ENCODE measurements around the gene GMPR.
"Not testable (repeated sequence)": the region's sequence is repeated elsewhere in the genome, so short reads cannot be mapped to it uniquely, and the experiment has no call there.

GMPR gene

GRCh38 chr6:16226117-16227047, 12.0 kb upstream of the GMPR start:
- not testable (repeated sequence) for DNase-seq

DNA sequence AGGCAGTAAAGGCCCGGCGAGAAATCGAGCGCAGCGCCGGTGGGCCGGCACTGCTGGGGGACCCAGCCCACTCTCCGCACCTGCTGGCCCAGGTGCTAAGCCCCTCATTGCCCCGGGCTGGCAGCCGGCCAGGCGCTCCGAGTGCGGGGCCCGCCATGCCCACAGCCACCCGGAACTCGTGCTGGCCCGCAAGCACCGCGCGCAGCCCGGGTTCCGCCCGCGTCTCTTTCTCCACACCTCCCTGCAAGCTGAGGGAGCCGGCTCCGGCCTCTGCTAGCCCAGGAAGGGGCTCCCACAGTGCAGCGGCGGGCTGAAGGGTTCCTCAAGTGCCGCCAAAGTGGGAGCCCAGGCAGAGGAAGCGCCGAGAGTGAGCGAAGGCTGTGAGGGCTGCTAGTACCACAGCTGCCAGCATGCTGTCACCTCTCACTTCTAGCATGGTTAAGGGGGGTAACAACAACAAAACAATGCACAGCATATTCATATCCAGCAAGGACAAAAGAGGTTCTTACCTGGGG, 11.3 kb upstream of the GMPR start:
- no peak for DNase-seq

- DNase-seq, result no peak
Measured at GRCh38 chr6:16227605-16228004, 10.8 kb upstream of the GMPR start.

- no peak for DNase-seq
Measured at GRCh38 chr6:16228043-16228442, 10.3 kb upstream of the GMPR start.

GRCh38 chr6:16228709-16229665, 9.4 kb upstream of the GMPR start:
- no peak for DNase-seq

DNA sequence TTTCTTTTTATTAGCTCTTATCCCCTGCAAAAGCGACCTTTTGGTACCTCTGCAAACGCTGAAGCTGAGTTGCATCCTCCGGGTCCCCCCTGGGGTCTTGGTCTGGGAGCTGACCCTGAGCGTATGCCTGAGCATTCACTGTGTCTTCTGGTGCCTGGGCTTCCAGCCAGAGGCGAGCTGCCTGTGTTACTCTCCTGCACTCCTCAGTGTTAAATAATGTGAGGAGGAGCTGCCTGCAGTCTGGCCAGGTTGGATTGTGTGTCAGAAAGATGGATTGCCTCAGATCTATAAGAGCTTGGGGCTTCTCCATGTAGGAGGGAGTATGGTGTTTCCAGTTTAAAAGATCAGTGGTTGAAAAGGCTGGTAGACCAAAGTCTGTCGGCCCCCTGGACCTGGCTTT, 8.7 kb upstream of the GMPR start:
- DNase-seq, result no peak

DNA sequence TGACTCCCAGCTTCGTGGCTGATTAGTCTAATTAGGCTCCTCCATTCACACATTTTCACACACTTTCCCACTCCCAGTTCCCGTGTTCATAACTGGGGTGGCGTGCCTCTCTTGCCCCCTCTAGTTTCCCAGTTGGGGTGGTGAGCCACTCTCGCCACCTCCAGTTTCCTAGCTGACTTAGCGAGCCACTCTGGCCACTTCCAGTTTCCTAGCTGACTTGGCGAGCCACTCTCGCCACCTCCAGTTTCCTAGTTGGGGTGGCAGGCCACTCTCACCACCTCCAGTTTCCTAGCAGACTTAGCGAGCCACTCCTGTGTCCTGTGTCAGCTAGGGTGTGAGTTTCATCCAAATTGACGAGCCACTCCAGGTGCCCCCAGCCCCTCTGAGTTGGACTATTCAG, 7.4 kb upstream of the GMPR start:
- no peak for DNase-seq

DNA sequence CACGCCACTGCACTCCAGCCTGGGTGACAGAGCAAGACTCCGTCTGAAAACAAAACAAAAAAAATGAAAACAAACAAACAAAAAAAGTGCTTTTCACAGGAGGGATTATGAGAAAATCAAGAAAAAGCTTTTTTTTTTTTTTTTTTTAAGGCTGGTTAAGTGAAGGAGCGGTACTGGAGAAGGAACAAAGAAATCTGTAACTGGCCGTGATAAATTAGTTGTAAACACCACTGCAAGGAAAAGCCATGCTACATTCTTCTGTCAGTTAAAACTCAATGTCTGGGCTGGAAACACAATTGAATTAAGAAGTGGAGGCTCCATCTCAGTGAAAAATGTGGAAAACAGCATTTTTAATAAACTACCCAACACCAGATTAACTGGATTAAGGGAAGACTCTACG, 6.3 kb upstream of the GMPR start:
- DNase-seq, result no peak

- no peak for DNase-seq
Measured at GRCh38 chr6:16236009-16236501, 2.3 kb upstream of the GMPR start.

DNA sequence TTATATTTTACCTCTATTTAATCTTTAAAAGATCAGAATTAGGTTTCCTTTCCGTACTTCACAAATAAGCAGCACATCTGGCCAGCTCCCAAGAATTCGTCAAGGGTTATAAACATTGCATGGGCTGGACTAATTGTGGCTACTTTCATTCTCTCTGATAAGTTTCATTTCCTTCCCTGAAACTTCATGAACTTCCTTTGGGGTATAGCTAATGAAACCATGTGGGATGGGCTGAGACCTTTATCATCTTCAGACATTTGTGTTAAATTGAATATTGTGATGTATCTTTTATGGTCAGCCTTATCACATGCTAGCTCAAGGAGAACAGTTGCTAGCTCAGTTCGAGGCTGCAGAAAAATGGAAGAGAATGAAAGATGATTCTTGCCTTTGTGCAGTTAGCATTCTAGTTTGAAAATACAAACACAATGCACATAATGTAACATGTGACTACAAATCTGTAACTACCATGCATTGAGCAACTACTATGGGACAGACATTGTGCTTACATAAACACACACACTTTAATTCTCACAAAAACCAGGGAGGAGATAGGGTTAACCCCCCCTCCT, 1.7 kb upstream of the GMPR start:
- DNase-seq, result no peak

GRCh38 chr6:16237242-16237641, 1.1 kb upstream of the GMPR start:
- no peak for DNase-seq

DNA sequence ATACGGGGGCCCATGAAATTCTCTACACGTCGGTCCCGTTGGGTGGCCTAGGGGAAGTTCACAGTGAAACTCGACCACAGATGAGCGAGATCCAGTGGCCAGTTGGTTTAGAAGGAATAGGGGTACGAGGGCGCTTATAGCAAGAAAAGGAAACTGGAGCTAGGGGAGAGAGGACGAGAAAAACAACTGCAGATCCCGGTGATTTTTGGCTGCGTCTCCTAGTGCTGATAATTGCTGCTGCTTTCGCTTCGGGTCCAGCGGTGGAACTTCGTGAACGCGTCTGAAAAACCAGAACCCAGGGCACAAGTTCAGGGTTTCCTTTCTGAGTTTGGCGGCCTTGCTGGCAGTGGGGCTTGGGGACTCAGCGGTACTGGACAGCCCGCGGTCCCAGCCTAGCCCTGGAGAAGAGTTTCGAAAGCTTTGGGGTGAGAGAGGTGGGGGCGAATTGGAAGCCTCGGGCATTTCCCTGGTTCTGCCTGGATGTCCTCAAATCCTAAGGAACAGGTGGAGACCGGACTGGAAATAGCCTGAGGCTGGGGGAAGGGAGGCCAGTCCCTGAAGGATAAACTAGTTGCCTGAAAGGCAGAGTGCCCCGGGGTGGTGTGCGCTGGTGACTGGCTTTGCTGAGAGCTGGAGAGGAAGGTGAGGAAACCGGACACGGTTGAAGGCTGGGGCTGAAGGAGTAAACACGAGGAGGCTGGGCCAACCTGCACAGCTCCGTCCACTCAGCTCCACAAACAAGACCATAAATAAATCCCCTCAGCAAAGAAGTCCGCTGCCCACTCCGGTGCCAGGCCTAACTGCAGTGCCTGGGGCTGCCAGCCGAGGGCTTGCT, 793 bp downstream of the GMPR start:
- peak; percentile 42 for DNase-seq

GRCh38 chr6:16239798-16240123, 1.4 kb downstream of the GMPR start:
- no peak for DNase-seq

DNA sequence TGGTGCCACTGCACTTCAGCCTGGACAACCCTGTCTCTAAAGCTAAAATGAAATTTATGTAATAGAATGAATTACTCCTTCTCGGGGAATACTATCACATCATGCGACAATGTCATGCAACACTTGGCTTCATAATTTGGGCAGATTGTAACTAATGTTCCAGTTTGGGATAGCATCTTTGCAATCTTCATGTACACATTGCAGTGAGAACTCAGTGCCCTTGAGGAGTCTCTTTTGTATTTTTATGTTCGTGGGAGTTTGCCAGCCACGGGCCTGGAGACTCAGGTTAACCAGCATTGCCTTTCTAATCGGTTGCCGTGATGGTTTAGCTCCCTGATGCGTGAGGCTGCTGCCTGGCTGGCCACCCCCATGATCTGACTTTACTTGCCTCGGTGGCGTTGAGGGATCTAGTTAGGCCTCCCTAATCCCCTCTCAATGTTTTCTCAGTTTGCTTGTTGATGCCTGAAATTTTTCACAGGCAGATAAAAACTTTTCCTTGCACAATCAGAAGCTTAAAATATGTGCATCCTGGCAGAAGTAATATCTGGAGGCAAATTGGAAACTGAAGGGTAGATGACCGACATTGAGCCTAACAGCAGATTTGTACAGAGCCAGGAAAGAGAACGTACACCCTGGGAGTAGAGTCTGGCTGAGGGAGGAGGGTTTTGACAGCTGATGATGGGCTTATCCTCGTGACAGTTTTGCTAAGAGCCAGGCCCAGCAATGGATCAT, 2.4 kb downstream of the GMPR start:
- no peak for DNase-seq

DNA sequence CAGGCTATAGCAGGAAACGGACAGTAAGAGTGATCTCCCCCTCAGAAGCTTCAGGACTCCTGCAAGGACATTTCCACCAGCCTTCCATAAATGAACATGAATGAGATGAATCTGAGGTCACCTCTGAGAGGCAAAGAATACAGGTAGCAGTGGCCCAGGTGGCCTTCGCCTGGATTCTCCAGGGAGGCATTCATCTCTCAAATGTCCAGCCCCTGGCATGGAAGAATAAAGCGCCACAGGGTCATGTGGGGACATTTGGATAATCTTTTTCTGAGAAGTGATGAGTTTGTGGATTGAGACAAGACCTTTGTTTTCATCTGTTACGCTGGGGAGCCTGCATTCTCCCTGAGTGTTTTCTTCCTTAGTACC, 2.9 kb downstream of the GMPR start:
- no peak for DNase-seq

GRCh38 chr6:16243055-16243454, 4.7 kb downstream of the GMPR start:
- no peak for DNase-seq

DNA sequence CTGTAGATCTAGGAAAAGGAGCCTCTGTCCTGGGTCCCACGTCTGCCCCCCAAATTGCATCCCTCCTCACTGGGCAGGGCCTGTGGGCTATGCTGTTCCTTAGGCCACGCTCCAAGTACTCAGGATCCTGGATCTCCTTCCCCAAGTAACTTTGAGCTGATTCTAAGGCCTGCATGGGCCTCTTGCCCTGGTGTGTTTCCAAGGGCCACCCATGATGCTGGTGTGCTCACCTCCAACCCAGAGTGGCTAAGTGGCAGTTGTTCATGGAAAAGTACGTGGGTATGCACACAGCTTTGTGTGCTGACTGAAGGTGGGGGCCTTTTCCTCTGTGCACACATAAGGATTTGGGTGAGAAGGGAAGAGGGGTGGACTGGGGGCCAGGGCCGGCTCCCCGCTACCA, 5.3 kb downstream of the GMPR start:
- no peak for DNase-seq

DNA sequence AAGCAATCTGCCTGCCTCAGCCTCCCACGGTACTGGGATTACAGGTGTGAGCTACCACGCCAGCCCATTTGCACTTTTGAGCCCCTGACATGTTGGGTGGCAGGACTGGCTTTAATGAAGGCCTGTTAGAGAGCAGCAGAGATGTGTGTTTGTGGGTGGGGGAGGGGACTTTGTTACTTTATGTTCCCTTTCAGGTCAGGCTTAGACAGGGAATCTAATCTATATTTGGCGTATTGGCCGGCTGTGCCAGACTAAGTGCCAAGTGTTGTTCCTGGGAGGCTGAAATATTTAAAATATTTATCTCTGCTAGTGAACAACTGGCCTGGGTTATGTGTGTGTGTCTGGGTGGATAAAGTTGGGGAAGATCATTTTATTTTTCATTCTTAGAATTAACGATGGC, 6.1 kb downstream of the GMPR start:
- DNase-seq, result no peak

GRCh38 chr6:16244869-16245451, 6.6 kb downstream of the GMPR start:
- no peak for DNase-seq

- DNase-seq, result no peak
Measured at GRCh38 chr6:16248271-16248853, 10.0 kb downstream of the GMPR start.

DNA sequence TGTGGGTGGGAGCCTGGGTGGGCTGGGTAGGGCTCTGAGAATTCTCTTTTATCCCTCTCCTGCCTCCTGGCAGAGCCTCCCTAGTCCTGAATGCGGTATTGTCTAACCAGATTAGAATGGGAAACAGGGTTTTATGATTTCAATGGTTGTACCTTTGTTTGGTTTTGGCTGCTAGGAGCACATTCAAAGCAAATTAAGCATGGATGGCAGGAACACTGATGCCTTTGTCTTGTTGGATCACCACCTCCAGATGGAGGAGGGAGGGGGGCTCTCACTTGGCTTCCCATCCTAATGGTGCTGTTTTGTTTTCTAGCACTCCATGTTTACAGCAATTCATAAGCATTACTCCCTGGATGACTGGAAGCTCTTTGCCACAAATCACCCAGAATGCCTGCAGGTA, 11.6 kb downstream of the GMPR start:
- DNase-seq, result no peak

Measured in CD4-positive, alpha-beta T cell treated with Interleukin-15 for 1 hour (primary cell).